Measurements from ENCODE around the gene MSANTD4.
"Not testable (repeated sequence)": the region's sequence is repeated elsewhere in the genome, so short reads cannot be mapped to it uniquely, and the experiment has no call there.

The MSANTD4 gene

GRCh38 chr11:106021967-106022794 is at the start of gene MSANTD4:
Gene MSANTD4 (minus strand): TSS chr11:106022240. CDS start chr11:106010917, 11,323 bp downstream.
- peak; percentile 96 for DNase-seq

GRCh38 chr11:106070606-106071005 is 48.6 kb upstream of the MSANTD4 start:
- DNase-seq, result no peak

GRCh38 chr11:106063009-106063408 is 41.0 kb upstream of the MSANTD4 start:
- no peak for DNase-seq

DNA sequence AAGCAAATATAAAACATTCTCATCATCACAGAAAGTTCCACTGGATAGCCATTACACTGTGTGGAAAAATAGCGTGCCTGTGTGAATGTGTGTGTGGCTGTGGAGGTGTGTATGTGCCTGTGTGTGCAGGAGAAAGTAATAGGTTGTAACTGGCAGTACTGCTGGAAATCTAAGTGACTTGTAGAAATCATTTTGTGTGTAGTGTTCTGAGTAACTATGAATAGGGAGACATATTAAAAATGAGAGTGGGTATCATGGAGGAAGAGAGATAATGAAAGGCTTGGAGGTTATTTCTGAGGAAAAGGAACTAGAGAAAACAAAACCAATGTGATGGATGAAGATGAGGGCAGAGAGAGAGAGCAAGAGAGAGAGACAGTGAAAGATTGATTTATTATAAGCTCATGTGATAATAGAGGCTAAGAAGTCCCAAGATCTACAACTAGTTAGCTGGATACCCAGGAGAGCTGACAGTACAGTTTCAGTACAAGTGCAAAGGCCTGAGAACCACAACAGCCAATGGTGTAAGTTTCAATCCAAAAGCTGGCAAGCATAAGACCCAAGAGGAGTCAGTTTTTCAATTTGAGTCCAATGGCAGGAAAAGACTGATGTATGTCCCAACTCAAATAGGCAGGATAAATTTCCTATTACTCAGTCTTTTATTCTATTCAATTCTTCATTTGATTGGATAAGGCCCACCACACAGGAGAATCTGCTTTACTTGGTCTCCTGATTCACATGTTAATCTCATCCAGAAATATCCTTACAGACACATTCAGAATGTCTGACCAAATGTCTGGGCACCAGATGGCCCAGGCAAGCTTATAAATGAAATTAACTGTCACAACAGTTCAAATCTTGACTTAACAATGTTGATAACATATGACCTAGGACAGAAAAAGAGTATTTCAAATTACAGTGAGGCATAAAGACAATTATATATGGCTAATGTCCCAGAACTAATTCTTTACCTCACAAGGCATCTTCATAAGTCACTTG is 40.2 kb upstream of the MSANTD4 start:
- no peak for DNase-seq

DNA sequence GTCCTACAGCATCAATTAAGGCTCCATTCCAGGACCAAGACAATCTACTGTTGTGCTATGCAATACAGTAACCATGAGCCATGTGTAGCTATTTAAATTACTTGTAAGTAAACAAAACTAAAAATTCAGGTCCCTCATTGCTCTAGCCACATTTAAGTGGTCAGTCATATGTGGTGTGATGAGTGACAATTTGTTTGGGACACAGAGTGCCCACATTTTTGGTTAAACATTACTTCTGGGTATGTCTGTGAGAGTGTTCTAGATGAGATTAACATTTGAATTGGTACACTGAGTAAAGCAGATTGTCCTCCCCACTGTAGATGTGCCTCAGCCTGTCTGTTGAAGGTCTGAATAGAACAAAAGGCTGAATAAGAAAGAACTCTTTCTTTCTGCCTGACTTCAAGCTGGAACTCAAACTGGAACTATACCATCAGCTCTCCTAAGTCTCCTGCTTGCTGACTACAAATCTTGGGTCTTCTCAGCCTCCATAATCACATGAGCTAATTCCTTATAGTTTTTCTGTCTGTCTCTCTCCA is 39.3 kb upstream of the MSANTD4 start:
- DNase-seq, result no peak

- no peak for DNase-seq
These were observed 37.6 kb upstream of the MSANTD4 start for GRCh38 chr11:106059617-106060016.

- DNase-seq, result not testable (repeated sequence)
These were observed 36.3 kb upstream of the MSANTD4 start for GRCh38 chr11:106058377-106058776.

DNA sequence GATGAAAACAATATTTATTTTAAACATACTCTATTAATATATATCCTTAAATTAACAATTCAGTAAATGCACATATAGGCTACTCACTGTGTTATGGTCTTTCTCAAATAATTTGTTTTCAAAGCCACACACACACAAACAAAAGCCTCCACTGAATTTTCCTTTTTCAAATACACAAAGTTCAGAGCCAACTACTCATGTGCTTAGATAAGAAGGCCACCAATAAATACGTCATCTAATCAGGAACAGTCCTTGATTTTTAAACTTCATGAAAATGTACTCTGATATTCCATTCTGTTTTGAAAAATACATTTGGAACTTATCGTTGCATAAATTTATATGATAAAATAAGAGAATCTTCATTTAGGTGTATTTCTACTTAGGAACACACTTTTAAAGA is 29.1 kb upstream of the MSANTD4 start:
- DNase-seq, result no peak

DNA sequence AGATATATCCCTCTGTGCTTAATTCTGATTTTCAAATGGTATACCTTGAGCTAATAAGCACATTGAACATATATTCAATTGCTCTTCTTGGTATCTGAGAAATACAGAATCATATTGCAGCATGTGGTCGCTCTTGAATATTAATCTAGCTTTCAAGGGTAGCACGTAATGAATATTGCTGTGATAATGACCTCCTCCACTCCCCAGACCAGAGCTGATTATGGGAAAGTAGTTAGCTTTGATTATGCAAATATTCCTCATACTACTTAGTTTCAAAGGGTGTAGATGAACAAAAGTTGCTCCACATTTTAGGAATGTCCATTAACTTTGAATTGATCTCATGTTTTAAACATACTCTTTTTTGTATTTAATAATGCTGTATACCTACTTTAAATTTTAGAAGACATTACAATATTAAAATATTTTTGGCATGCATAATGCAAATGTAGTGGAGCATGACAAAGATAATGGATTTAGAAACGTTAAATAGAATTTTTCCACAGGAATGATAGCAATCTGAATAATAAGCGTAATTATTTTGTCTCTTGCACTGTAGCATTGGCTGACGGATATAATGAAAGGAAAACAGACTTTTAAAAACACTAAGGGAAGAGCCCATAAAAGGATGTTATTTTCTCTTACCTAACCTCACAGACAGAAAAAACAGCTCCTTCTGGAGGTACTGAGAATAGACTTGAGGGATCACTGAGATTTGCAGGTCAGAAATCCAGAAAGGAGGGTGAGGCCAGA is 27.9 kb upstream of the MSANTD4 start:
- no peak for DNase-seq

DNA sequence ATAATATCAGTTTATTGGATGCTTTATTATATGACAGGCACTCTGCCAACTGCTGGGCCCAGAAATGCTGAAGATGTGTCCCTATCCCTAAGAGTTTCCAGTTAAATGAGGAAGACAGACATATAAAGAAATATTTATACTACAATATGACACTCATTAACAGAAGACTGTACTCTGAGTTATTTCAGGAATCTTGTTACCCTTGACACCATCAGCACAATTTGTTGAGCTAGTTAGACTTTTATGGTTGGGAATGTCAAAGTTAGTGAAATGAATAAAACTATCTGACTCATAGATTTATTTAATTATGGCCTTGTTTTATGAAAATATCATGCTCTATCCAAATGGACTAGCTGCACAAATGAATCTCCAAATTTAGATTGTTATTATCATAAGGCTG is 25.6 kb upstream of the MSANTD4 start:
- no peak for DNase-seq

DNA sequence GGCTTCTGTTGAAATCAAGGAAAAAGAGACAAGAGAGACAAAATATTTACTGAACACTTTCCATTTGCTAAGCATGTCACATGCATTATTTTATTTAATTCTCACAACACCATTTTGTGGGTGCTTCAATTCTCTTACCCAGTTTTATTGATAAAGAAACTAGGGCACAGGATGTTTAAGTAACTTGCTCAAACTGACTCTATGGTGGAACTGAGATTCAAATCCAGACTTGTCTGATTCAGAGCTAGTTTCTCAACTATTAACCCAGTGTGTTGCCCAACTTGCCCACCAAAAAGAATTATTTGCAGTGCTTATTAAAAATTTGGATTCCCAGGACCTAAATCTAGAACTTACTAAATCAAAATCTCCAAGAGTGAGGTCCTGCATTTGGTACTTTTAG is 21.5 kb upstream of the MSANTD4 start:
- DNase-seq, result no peak

GRCh38 chr11:106032861-106033260 is 10.8 kb upstream of the MSANTD4 start:
- no peak for DNase-seq

GRCh38 chr11:106031936-106032335 is 9.9 kb upstream of the MSANTD4 start:
- DNase-seq, result no peak

GRCh38 chr11:106031202-106031810 is 9.3 kb upstream of the MSANTD4 start:
- DNase-seq, result no peak

GRCh38 chr11:106030609-106031008 is 8.6 kb upstream of the MSANTD4 start:
- DNase-seq, result no peak

DNA sequence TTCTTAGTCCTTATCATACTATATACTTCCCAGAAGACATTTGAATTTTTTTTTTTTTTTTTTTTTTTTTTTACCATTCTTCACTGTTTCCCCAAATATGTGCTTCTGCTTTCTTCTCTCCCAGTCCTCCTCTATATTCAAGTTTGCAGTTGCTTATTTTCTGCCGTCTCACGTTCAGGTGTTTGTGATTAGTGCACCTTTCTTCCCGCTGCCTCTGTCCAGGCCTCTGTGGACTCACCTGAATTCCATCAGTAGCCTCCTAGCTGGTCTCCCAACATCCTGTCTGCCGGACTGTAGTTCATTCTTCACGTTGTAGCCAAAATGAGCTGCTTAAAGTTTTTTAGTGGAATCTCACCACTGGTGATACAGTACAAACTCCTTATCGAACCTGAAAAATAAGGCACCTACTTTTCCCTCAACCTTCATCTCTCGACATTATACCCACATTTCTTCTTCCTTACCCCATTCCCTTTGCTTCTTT is 795 bp upstream of the MSANTD4 start:
- no peak for DNase-seq

GRCh38 chr11:106021181-106021966 is 666 bp downstream of the MSANTD4 start:
- no peak for DNase-seq

GRCh38 chr11:106017093-106017492 is 4.9 kb downstream of the MSANTD4 start:
- no peak for DNase-seq

GRCh38 chr11:106015066-106015465 is 7.0 kb downstream of the MSANTD4 start:
- DNase-seq, result no peak

GRCh38 chr11:106014620-106015019 is 7.4 kb downstream of the MSANTD4 start:
- DNase-seq, result no peak

GRCh38 chr11:106014035-106014434 is 8.0 kb downstream of the MSANTD4 start:
- DNase-seq, result no peak
